GM12872 (cell line): ENCODE data around the gene MAML3.

ENCODE experiments used
- CTCF ChIP-seq: IDR thresholded peaks from 3 replicates; pipeline ENCODE4 v1.5.1; 2011; ENCODE audit warnings: low read depth, mild to moderate bottlenecking, low read length, moderate library complexity; ENCODE audit not compliant: insufficient read depth

Gene MAML3

GRCh38 chr4:139910106-139910505 lies 243.9 kb downstream of the MAML3 start:
- TF ChIP-seq CTCF: no peak

GRCh38 chr4:139908636-139909437 lies 245.1 kb downstream of the MAML3 start:
- no peak for TF ChIP-seq CTCF

- TF ChIP-seq CTCF: no peak
Observed at GRCh38 chr4:139907001-139907809, 246.8 kb downstream of the MAML3 start.

GRCh38 chr4:139905489-139905888 lies 248.5 kb downstream of the MAML3 start:
- no peak for TF ChIP-seq CTCF

GRCh38 chr4:139904406-139904805 lies 249.6 kb downstream of the MAML3 start:
- TF ChIP-seq CTCF: no peak

- no peak for TF ChIP-seq CTCF
Observed at GRCh38 chr4:139903845-139904244, 250.1 kb downstream of the MAML3 start.
